Lower leg skin (tissue), 4 donors: ENCODE measurements around the gene SUCLG1. TPM values are rescaled to one million over a fixed set of nuclear protein-coding genes. Genes with fewer than 3 reads are reported as not detected.

ENCODE experiments used
- DNase-seq, 2 donors: peaks; one replicate each; pipeline ENCODE4 v3.0.0-alpha.2; 2019; ENCODE audit warnings: low spot score in 2 of 2
- H3K4me3 ChIP-seq: fragments of 200-600 bp; sonication (generic); 2 replicates; pipeline ENCODE4 v1.5.1; 2017; ENCODE audit warnings: mild to moderate bottlenecking, low read depth; ENCODE audit not compliant: poor library complexity, severe bottlenecking
- CTCF ChIP-seq, 3 donors: fragments of 450-650 bp; IDR thresholded peaks; one replicate each; pipeline ENCODE4 v1.5.1; 2016; ENCODE audit warnings: antibody characterized with exemption in 3 of 3, mild to moderate bottlenecking in 3 of 3, moderate library complexity in 2 of 3
- POLR2A ChIP-seq, 2 donors: fragments of 450-650 bp; IDR thresholded peaks; one replicate each; pipeline ENCODE4 v1.6.1; 2016 to 2017; ENCODE audit warnings: antibody characterized with exemption in 2 of 2, mild to moderate bottlenecking in 1 of 2, moderate library complexity in 1 of 2
- WGBS, 2 donors: methylation state at CpG; one replicate each; pipeline ENCODE4 v1.1.5; 2018; 5-methylcytosine and 5-hydroxymethylcytosine counted together
- intact Hi-C: fragments of 100-400 bp; cut with DNase I; formaldehyde crosslinking; loops from one replicate; pipeline ENCODE4 v1.15.0; 2023; ENCODE audit warnings: low total_unique reads
- total RNA-seq, 4 donors: library from RNA; depleted of rRNA; stranded (reverse); fragments of >200 nt; gene quantifications; one replicate each; pipeline ENCODE4 v1.1.0, GENCODE V29; 2016

Gene SUCLG1
- total RNA-seq, 4 donors from 2014 or later, result 47.7 to 83.8 (median 61.1) TPM

DNA sequence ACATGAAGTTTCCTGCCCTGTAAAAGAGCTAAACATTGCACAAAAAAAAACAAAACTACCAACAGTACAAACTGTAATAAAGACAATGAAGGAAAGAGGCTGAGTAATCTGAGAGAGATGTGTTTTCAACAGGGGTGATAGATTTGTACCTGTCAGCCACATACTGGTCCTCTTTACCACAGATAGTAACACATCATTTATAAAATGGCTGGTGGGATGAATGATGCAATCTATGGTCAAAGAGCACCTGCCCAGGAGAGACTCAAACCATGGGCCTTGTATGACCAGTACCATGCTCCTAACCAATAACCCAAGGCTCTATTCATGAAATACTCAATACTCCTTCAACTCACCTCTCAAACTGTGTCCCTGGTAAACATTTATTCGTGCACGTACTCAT is 4.5 kb downstream of the SUCLG1 start:
- no peak overlapping the region for H3K4me3 ChIP-seq
- no peak for TF ChIP-seq POLR2A (IDR thresholded peaks at IDR 0.05)
- TF ChIP-seq CTCF (IDR thresholded peaks at IDR 0.05), result no peak
- intact Hi-C loops, result no loop called here
- WGBS, 2 donors, result 93 to 96% methylated on average over 2 of the region's 2 CpGs
- DNase-seq, result no peak

- DNase-seq, result no peak
- no peak for TF ChIP-seq POLR2A (IDR thresholded peaks at IDR 0.05)
- no peak for TF ChIP-seq CTCF (IDR thresholded peaks at IDR 0.05)
- intact Hi-C loops, result no loop called here
- H3K4me3 ChIP-seq, result no peak overlapping the region
- 93% methylated on average over 3 of the region's 3 CpGs for WGBS, 2 donors
Measured at GRCh38 chr2:84452624-84453023, 6.5 kb downstream of the SUCLG1 start.

GRCh38 chr2:84451579-84451978 is 7.5 kb downstream of the SUCLG1 start:
- no peak for DNase-seq
- H3K4me3 ChIP-seq, result no peak overlapping the region
- no peak for TF ChIP-seq CTCF (IDR thresholded peaks at IDR 0.05)
- TF ChIP-seq POLR2A (IDR thresholded peaks at IDR 0.05), result no peak
- 79 to 84% methylated on average over 2 of the region's 2 CpGs for WGBS, 2 donors
- intact Hi-C loops, result no loop called here

GRCh38 chr2:84450288-84451227 is 8.5 kb downstream of the SUCLG1 start:
- intact Hi-C loops, result no loop called here
- H3K4me3 ChIP-seq, result no peak overlapping the region
- 89 to 91% methylated on average over 2 of the region's 2 CpGs for WGBS, 2 donors
- DNase-seq, result no peak
- TF ChIP-seq POLR2A (IDR thresholded peaks at IDR 0.05) (no peak), CTCF (IDR thresholded peaks at IDR 0.05) (no peak)

GRCh38 chr2:84449711-84450110 is 9.4 kb downstream of the SUCLG1 start:
- no peak for DNase-seq
- WGBS, 2 donors, result 89 to 90% methylated on average over 6 of the region's 6 CpGs
- no peak overlapping the region for H3K4me3 ChIP-seq
- intact Hi-C loops, result no loop called here
- TF ChIP-seq POLR2A (IDR thresholded peaks at IDR 0.05), result no peak
- TF ChIP-seq CTCF (IDR thresholded peaks at IDR 0.05), result no peak
